Nephron progenitor cell (in vitro differentiated cells): ENCODE results near the gene HNRNPF.

Experiments
- DNase-seq: peaks from one replicate; pipeline ENCODE4 v3.0.0; 2021
- H3K27ac Mint-ChIP-seq: 2 replicates; pipeline ENCODE4 v1.8.0; 2021; ENCODE audit warnings: mild to moderate bottlenecking, moderate library complexity, mixed read lengths
- H3K27me3 Mint-ChIP-seq: 2 replicates; pipeline ENCODE4 v1.8.0; 2021; ENCODE audit warnings: mild to moderate bottlenecking, low read depth, mixed read lengths; ENCODE audit not compliant: poor library complexity
- H3K36me3 Mint-ChIP-seq: 2 replicates; pipeline ENCODE4 v1.8.0; 2021; ENCODE audit warnings: low read depth, mixed read lengths
- H3K4me1 Mint-ChIP-seq: 2 replicates; pipeline ENCODE4 v1.8.0; 2021; ENCODE audit warnings: mixed read lengths
- H3K4me3 Mint-ChIP-seq: 2 replicates; pipeline ENCODE4 v1.8.0; 2021; ENCODE audit warnings: mild to moderate bottlenecking, moderate library complexity, mixed read lengths
- H3K9me3 Mint-ChIP-seq: 2 replicates; pipeline ENCODE4 v1.8.0; 2021; ENCODE audit warnings: mild to moderate bottlenecking, moderate library complexity, mixed read lengths
- TF ChIP-seq, protein P1 (sequence below): fragments of 200-600 bp; sonication (generic); IDR thresholded peaks from 2 replicates; pipeline ENCODE4 v1.5.0; 2021; ENCODE audit warnings: antibody characterized with exemption

Gene HNRNPF

DNA sequence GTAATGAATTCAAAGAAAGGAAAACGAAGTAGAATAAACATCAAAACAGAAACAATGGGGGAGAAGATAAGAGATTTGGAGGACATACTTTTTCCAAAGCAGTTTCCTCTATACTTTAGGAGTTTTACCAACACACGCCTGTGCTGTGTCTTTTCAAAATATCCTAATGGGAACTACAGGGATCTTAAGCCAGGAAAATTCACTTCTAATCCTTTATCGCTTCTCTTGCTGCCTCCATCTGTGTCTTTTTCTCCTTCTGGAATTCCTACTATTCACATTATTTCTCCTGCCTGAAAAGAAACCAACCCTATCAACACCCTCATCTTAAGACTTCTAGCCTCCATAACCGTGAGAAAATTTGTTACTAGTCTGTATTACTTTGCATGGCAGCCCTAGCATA is 6.8 kb downstream of the HNRNPF start:
- Mint-ChIP-seq H3K4me1 (peaks cover 72% of the 10 kb centered on the region), H3K4me3 (no peak overlapping the region), H3K36me3 (peaks cover 21% of the 10 kb centered on the region), H3K9me3 (no peaks in the 10 kb centered on the region), H3K27me3 (no peaks in the 10 kb centered on the region), H3K27ac (peak overlapping the region; percentile 89)
- TF ChIP-seq, protein P1, sequence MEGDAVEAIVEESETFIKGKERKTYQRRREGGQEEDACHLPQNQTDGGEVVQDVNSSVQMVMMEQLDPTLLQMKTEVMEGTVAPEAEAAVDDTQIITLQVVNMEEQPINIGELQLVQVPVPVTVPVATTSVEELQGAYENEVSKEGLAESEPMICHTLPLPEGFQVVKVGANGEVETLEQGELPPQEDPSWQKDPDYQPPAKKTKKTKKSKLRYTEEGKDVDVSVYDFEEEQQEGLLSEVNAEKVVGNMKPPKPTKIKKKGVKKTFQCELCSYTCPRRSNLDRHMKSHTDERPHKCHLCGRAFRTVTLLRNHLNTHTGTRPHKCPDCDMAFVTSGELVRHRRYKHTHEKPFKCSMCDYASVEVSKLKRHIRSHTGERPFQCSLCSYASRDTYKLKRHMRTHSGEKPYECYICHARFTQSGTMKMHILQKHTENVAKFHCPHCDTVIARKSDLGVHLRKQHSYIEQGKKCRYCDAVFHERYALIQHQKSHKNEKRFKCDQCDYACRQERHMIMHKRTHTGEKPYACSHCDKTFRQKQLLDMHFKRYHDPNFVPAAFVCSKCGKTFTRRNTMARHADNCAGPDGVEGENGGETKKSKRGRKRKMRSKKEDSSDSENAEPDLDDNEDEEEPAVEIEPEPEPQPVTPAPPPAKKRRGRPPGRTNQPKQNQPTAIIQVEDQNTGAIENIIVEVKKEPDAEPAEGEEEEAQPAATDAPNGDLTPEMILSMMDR, result no peak
- no peak for DNase-seq

DNA sequence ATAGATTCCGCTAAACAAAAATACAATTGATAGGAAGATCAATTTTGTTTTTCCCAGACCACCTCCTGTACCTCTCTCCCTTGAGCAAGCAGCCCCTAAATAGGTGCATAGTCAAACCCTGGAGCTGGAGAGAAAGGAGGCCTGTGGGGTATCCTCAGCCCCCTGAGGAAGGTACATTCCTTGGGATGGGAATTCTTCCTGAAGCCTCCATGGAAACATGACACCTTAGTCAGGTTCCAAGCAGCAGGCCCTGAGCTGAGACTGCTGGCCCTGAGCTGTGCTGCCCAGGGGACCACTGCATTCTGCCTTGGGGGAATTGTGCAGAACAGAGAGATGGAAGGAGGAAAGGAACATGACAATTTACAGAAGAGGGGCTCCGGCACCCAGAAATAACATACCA is 7.4 kb downstream of the HNRNPF start:
- Mint-ChIP-seq H3K4me1 (peaks cover 74% of the 10 kb centered on the region), H3K9me3 (no peaks in the 10 kb centered on the region), H3K27ac (peak overlapping the region; percentile 95), H3K27me3 (no peaks in the 10 kb centered on the region), H3K4me3 (peak overlapping the region; percentile 51), H3K36me3 (peaks cover 21% of the 10 kb centered on the region)
- peak; percentile 39 for DNase-seq
- TF ChIP-seq, protein P1, result no peak

DNA sequence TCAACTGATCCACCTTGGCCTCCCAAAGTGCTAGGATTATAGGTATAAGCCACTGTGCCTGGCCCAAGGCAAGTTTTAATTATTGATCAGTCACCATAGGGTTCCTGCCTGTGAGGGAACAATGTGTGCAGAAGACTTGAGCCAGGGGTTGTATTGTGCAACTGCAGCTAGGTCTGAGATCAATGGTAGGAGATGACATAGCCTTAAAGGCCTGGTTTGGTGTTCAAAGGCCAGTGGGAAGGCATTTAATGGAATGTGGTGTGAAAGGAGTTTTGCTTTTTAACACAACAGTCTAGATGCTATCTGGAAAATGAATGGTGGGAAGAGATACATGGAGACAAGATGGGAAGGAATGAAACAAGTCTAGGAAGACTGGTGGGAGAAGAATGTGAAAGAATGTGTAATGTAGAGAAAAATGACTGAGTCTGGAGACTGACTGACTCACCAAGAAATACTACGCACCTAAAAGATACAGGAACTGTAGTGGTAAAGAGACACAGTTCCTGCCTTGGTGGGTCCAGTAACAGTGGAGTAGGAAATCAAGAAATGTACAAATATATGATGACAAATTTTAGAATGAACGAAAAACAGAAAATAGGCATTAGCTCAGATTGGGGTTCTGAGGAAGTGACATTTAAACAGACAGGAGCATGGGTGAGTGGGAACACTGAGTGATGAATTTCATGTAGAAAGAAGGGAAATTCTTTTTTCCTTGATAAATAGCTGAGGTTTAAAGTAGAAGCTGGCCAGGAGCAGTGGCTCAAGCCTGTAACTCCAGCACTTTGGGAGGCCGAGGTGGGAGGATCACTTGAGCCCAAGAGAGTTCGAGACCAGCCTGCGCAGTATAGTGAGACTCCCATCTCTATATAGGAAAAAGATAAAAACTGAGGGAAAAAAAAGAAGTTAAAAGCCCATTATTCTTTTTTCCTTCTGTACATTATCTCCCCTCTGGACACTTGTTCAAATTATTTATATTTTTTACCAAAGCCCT is 9.4 kb downstream of the HNRNPF start:
- TF ChIP-seq, protein P1, result no peak
- Mint-ChIP-seq H3K27me3 (no peaks in the 10 kb centered on the region), H3K4me3 (no peak overlapping the region), H3K36me3 (peaks cover 18% of the 10 kb centered on the region), H3K9me3 (no peaks in the 10 kb centered on the region), H3K4me1 (peaks cover 73% of the 10 kb centered on the region), H3K27ac (no peak overlapping the region)
- DNase-seq, result no peak

DNA sequence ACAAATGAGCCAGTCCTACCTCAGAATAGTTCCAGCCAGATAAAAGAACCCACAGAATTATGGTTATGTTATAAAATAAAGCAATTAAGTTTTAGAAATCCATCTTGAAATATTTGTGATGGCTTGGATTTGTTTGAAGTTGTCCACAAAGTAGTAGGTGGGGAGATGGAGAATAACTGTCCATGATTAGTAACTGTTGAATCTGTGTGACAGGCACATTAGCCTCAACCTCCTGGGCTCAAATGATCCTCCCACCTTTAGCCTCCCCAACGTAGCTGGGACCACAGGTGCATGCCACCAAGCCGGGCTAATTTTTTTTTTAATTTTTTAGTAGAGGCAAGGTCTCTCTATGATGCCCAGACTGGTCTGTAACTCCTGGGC is 10.1 kb downstream of the HNRNPF start:
- Mint-ChIP-seq H3K36me3 (peaks cover 13% of the 10 kb centered on the region), H3K4me1 (peaks cover 74% of the 10 kb centered on the region), H3K9me3 (no peaks in the 10 kb centered on the region), H3K4me3 (no peak overlapping the region), H3K27ac (peak overlapping the region; percentile 99), H3K27me3 (no peaks in the 10 kb centered on the region)
- TF ChIP-seq, protein P1, result no peak
- no peak for DNase-seq

DNA sequence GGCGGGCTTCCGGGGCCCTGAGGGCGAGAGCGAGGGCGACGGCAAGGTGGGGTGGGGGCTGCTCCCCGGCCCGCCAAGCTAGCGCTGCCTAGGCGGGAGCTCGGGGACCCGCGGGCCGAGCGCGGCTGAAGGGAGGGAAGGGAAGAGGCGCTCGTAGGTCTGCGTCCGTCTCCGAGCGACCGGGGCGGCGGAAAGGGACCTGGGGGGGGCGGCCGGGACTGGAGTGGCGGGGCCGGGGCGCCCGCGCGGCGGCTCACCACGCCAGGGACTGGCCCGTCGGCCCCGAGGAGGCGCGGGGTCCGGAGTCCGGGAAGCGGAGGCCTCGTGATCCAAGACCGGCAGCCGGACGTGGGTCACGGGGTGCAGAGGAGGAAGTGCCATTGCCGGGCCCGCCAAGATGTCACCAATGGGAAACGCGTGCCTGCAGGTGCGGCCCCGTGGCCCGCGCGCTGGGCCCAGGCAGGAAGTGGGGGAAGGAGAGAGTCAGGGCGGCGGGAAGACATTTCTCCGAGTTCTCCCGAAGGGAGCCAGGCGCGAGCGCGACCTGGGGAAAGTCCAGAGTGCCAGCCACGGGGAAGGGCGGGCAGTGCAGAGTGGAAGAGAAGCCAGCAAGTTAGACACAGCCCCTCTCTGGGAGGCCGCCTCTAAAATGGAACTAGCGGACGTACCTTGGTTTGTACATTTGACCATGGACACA is 11.9 kb downstream of the HNRNPF start:
- Mint-ChIP-seq H3K4me3 (peak overlapping the region; percentile 91), H3K9me3 (no peaks in the 10 kb centered on the region), H3K27me3 (no peaks in the 10 kb centered on the region), H3K4me1 (peaks cover 75% of the 10 kb centered on the region), H3K36me3 (peaks cover 28% of the 10 kb centered on the region), H3K27ac (peak overlapping the region; percentile 99)
- DNase-seq, result peak; percentile 78
- TF ChIP-seq, protein P1, result no peak
